ENCODE results near the gene IL5RA. TPM values are rescaled to one million over a fixed set of nuclear protein-coding genes. Genes with fewer than 3 reads are reported as not detected.

The IL5RA gene
- total RNA-seq (0.85 TPM), polyA plus RNA-seq (0.41 TPM)
- long read RNA-seq, donor 1 = 0 reads
- long read RNA-seq, donor 2 = 0 reads
- long read RNA-seq, donor 3, partial matches to known transcripts = 0 of 1 reads
- long read RNA-seq, donor 3, other reads (novel, unspliced or antisense) = 0 of 1 reads
- long read RNA-seq, donor 4 = 0 reads
- long read RNA-seq, donor 5 = 0 reads
- long read RNA-seq, donor 6 = 0 reads
- long read RNA-seq, donor 7 = 0 reads
- long read RNA-seq, donor 8 = 0 reads
- long read RNA-seq, donor 9 = 0 reads
- long read RNA-seq, donor 10 = 0 reads

GRCh38 chr3:3110299-3110630 lies at the start of gene IL5RA:
Gene IL5RA (minus strand): TSS chr3:3110374. CDS start chr3:3104984, 5,390 bp downstream.
- H3K9me3 ChIP-seq (ENCODE audit: control insufficient read depth in 2 of 2, insufficient read depth in 1 of 2, low read length in 1 of 2) = no peaks in the 10 kb centered on the region
- no peaks in the 10 kb centered on the region for H3K36me3 ChIP-seq (ENCODE audit: control insufficient read depth in 2 of 2, insufficient read depth in 2 of 2, low read length in 1 of 2)
- H3K27me3 ChIP-seq (ENCODE audit: control insufficient read depth in 2 of 2, insufficient read depth in 1 of 2, low read length in 1 of 2) = no peaks in the 10 kb centered on the region
- H3K4me1 ChIP-seq (ENCODE audit: control insufficient read depth in 2 of 2, insufficient read depth in 2 of 2, low read length in 2 of 2) = peaks cover 0 to 5% of the 10 kb centered on the region in 2 donors
- peak in 2 of 9 donors; percentile 8 to 24 for DNase-seq (ENCODE audit: low read depth in 6 of 9, low spot score in 9 of 9)
- H3K4me3 ChIP-seq (ENCODE audit: low read length in 2 of 2) = no peak within 1 kb of the TSS
- no peak within 1 kb of the TSS for H3K27ac ChIP-seq (ENCODE audit: low read depth in 1 of 2, low read length in 1 of 2)
- WGBS = 88% methylated on average over 4 of the region's 4 CpGs

GRCh38 chr3:3157484-3157883 lies 47.3 kb upstream of the IL5RA start:
- peaks cover 9 to 76% of the 10 kb centered on the region in 2 donors for H3K36me3 ChIP-seq (ENCODE audit: control insufficient read depth in 2 of 2, insufficient read depth in 2 of 2, low read length in 1 of 2)
- 96% methylated on average over 8 of the region's 8 CpGs for WGBS
- no peak for DNase-seq (ENCODE audit: low read depth in 6 of 9, low spot score in 9 of 9)
- no peaks in the 10 kb centered on the region for H3K9me3 ChIP-seq (ENCODE audit: control insufficient read depth in 2 of 2, insufficient read depth in 1 of 2, low read length in 1 of 2)
- H3K27me3 ChIP-seq (ENCODE audit: control insufficient read depth in 2 of 2, insufficient read depth in 1 of 2, low read length in 1 of 2) = no peaks in the 10 kb centered on the region
- H3K27ac ChIP-seq (ENCODE audit: low read depth in 1 of 2, low read length in 1 of 2) = no peak overlapping the region
- H3K4me1 ChIP-seq (ENCODE audit: control insufficient read depth in 2 of 2, insufficient read depth in 2 of 2, low read length in 2 of 2) = no peaks in the 10 kb centered on the region
- H3K4me3 ChIP-seq (ENCODE audit: low read length in 2 of 2) = no peak overlapping the region

- Histone ChIP-seq H3K9me3 (ENCODE audit: control insufficient read depth in 2 of 2, insufficient read depth in 1 of 2, low read length in 1 of 2) (no peaks in the 10 kb centered on the region), H3K36me3 (ENCODE audit: control insufficient read depth in 2 of 2, insufficient read depth in 2 of 2, low read length in 1 of 2) (peaks cover 14 to 78% of the 10 kb centered on the region in 2 donors), H3K4me3 (ENCODE audit: low read length in 2 of 2) (no peak overlapping the region), H3K27ac (ENCODE audit: low read depth in 1 of 2, low read length in 1 of 2) (no peak overlapping the region), H3K4me1 (ENCODE audit: control insufficient read depth in 2 of 2, insufficient read depth in 2 of 2, low read length in 2 of 2) (no peaks in the 10 kb centered on the region), H3K27me3 (ENCODE audit: control insufficient read depth in 2 of 2, insufficient read depth in 1 of 2, low read length in 1 of 2) (no peaks in the 10 kb centered on the region)
- WGBS = 98% methylated on average over 5 of the region's 5 CpGs
- DNase-seq (ENCODE audit: low read depth in 6 of 9, low spot score in 9 of 9) = no peak
Observed at GRCh38 chr3:3154879-3155610, 44.9 kb upstream of the IL5RA start.

- DNase-seq (ENCODE audit: low read depth in 6 of 9, low spot score in 9 of 9) = no peak
- 100% methylated on average over 1 of the region's 1 CpG for WGBS
- H3K4me1 ChIP-seq (ENCODE audit: control insufficient read depth in 2 of 2, insufficient read depth in 2 of 2, low read length in 2 of 2) = no peaks in the 10 kb centered on the region
- no peak overlapping the region for H3K4me3 ChIP-seq (ENCODE audit: low read length in 2 of 2)
- no peaks in the 10 kb centered on the region for H3K9me3 ChIP-seq (ENCODE audit: control insufficient read depth in 2 of 2, insufficient read depth in 1 of 2, low read length in 1 of 2)
- peaks cover 17 to 81% of the 10 kb centered on the region in 2 donors for H3K36me3 ChIP-seq (ENCODE audit: control insufficient read depth in 2 of 2, insufficient read depth in 2 of 2, low read length in 1 of 2)
- no peak overlapping the region for H3K27ac ChIP-seq (ENCODE audit: low read depth in 1 of 2, low read length in 1 of 2)
- no peaks in the 10 kb centered on the region for H3K27me3 ChIP-seq (ENCODE audit: control insufficient read depth in 2 of 2, insufficient read depth in 1 of 2, low read length in 1 of 2)
Observed at GRCh38 chr3:3151513-3151912, 41.3 kb upstream of the IL5RA start.

GRCh38 chr3:3149560-3149959 lies 39.4 kb upstream of the IL5RA start:
- Histone ChIP-seq H3K4me3 (ENCODE audit: low read length in 2 of 2) (no peak overlapping the region), H3K27ac (ENCODE audit: low read depth in 1 of 2, low read length in 1 of 2) (no peak overlapping the region), H3K36me3 (ENCODE audit: control insufficient read depth in 2 of 2, insufficient read depth in 2 of 2, low read length in 1 of 2) (peaks cover 10 to 82% of the 10 kb centered on the region in 2 donors), H3K9me3 (ENCODE audit: control insufficient read depth in 2 of 2, insufficient read depth in 1 of 2, low read length in 1 of 2) (no peaks in the 10 kb centered on the region), H3K27me3 (ENCODE audit: control insufficient read depth in 2 of 2, insufficient read depth in 1 of 2, low read length in 1 of 2) (no peaks in the 10 kb centered on the region), H3K4me1 (ENCODE audit: control insufficient read depth in 2 of 2, insufficient read depth in 2 of 2, low read length in 2 of 2) (no peaks in the 10 kb centered on the region)
- no peak for DNase-seq (ENCODE audit: low read depth in 6 of 9, low spot score in 9 of 9)
- WGBS = 97% methylated on average over 1 of the region's 1 CpG

GRCh38 chr3:3145831-3146230 lies 35.7 kb upstream of the IL5RA start:
- Histone ChIP-seq H3K36me3 (ENCODE audit: control insufficient read depth in 2 of 2, insufficient read depth in 2 of 2, low read length in 1 of 2) (peaks cover 9 to 88% of the 10 kb centered on the region in 2 donors), H3K27ac (ENCODE audit: low read depth in 1 of 2, low read length in 1 of 2) (no peak overlapping the region)

GRCh38 chr3:3141939-3142338 lies 31.8 kb upstream of the IL5RA start:
- DNase-seq (ENCODE audit: low read depth in 6 of 9, low spot score in 9 of 9) = no peak
- Histone ChIP-seq H3K4me3 (ENCODE audit: low read length in 2 of 2) (no peak overlapping the region), H3K4me1 (ENCODE audit: control insufficient read depth in 2 of 2, insufficient read depth in 2 of 2, low read length in 2 of 2) (no peaks in the 10 kb centered on the region), H3K36me3 (ENCODE audit: control insufficient read depth in 2 of 2, insufficient read depth in 2 of 2, low read length in 1 of 2) (peaks cover 11 to 84% of the 10 kb centered on the region in 2 donors), H3K27me3 (ENCODE audit: control insufficient read depth in 2 of 2, insufficient read depth in 1 of 2, low read length in 1 of 2) (no peaks in the 10 kb centered on the region), H3K27ac (ENCODE audit: low read depth in 1 of 2, low read length in 1 of 2) (no peak overlapping the region), H3K9me3 (ENCODE audit: control insufficient read depth in 2 of 2, insufficient read depth in 1 of 2, low read length in 1 of 2) (no peaks in the 10 kb centered on the region)

More at GRCh38 chr3:3145831-3146230, 35.7 kb upstream of the IL5RA start:
- H3K9me3 ChIP-seq (ENCODE audit: control insufficient read depth in 2 of 2, insufficient read depth in 1 of 2, low read length in 1 of 2) = no peaks in the 10 kb centered on the region
- DNase-seq (ENCODE audit: low read depth in 6 of 9, low spot score in 9 of 9) = no peak
- WGBS = 92% methylated on average over 8 of the region's 8 CpGs
- H3K4me3 ChIP-seq (ENCODE audit: low read length in 2 of 2) = no peak overlapping the region
- H3K27me3 ChIP-seq (ENCODE audit: control insufficient read depth in 2 of 2, insufficient read depth in 1 of 2, low read length in 1 of 2) = no peaks in the 10 kb centered on the region
- no peaks in the 10 kb centered on the region for H3K4me1 ChIP-seq (ENCODE audit: control insufficient read depth in 2 of 2, insufficient read depth in 2 of 2, low read length in 2 of 2)

- no peaks in the 10 kb centered on the region for H3K9me3 ChIP-seq (ENCODE audit: control insufficient read depth in 2 of 2, insufficient read depth in 1 of 2, low read length in 1 of 2)
- H3K4me1 ChIP-seq (ENCODE audit: control insufficient read depth in 2 of 2, insufficient read depth in 2 of 2, low read length in 2 of 2) = no peaks in the 10 kb centered on the region
- no peak overlapping the region for H3K4me3 ChIP-seq (ENCODE audit: low read length in 2 of 2)
- H3K27ac ChIP-seq (ENCODE audit: low read depth in 1 of 2, low read length in 1 of 2) = no peak overlapping the region
- WGBS = 98% methylated on average over 6 of the region's 6 CpGs
- H3K27me3 ChIP-seq (ENCODE audit: control insufficient read depth in 2 of 2, insufficient read depth in 1 of 2, low read length in 1 of 2) = no peaks in the 10 kb centered on the region
- no peak for DNase-seq (ENCODE audit: low read depth in 6 of 9, low spot score in 9 of 9)
- H3K36me3 ChIP-seq (ENCODE audit: control insufficient read depth in 2 of 2, insufficient read depth in 2 of 2, low read length in 1 of 2) = peaks cover 11 to 66% of the 10 kb centered on the region in 2 donors
Observed at GRCh38 chr3:3137526-3137925, 27.4 kb upstream of the IL5RA start.

- Histone ChIP-seq H3K36me3 (ENCODE audit: control insufficient read depth in 2 of 2, insufficient read depth in 2 of 2, low read length in 1 of 2) (peaks cover 10 to 56% of the 10 kb centered on the region in 2 donors), H3K9me3 (ENCODE audit: control insufficient read depth in 2 of 2, insufficient read depth in 1 of 2, low read length in 1 of 2) (peaks cover 0 to 4% of the 10 kb centered on the region in 2 donors), H3K4me1 (ENCODE audit: control insufficient read depth in 2 of 2, insufficient read depth in 2 of 2, low read length in 2 of 2) (no peaks in the 10 kb centered on the region), H3K27me3 (ENCODE audit: control insufficient read depth in 2 of 2, insufficient read depth in 1 of 2, low read length in 1 of 2) (no peaks in the 10 kb centered on the region), H3K4me3 (ENCODE audit: low read length in 2 of 2) (no peak overlapping the region), H3K27ac (ENCODE audit: low read depth in 1 of 2, low read length in 1 of 2) (no peak overlapping the region)
- 99% methylated on average over 4 of the region's 4 CpGs for WGBS
- no peak for DNase-seq (ENCODE audit: low read depth in 6 of 9, low spot score in 9 of 9)
Observed at GRCh38 chr3:3134750-3135448, 24.7 kb upstream of the IL5RA start.

Data from thymus (tissue), 14 donors.